Neural progenitor cell (in vitro differentiated cells): ENCODE results near the gene C15orf61.

Source experiments
- CTCF ChIP-seq: fragments of 200-600 bp; sonication (generic); IDR thresholded peaks from 2 replicates; pipeline ENCODE4 v1.5.1; 2017; ENCODE audit warnings: antibody characterized with exemption, mild to moderate bottlenecking
- EZH2 ChIP-seq: fragments of 200-600 bp; sonication (generic); IDR thresholded peaks from 2 replicates; pipeline ENCODE4 v1.6.1; 2017; ENCODE audit warnings: antibody characterized with exemption, mild to moderate bottlenecking, moderate library complexity
- EZH2phosphoT487 ChIP-seq: fragments of 200-600 bp; sonication (generic); IDR thresholded peaks from 2 replicates; pipeline ENCODE4 v1.6.1; 2017; ENCODE audit warnings: antibody characterized with exemption

- TF ChIP-seq CTCF (no peak), EZH2 (no peak), EZH2phosphoT487 (no peak)
These were observed 42.2 kb downstream of the C15orf61 start for GRCh38 chr15:67563092-67563491.
